OCI-LY7 (cell line): ENCODE data around the gene APIP. TPM values are rescaled to one million over a fixed set of nuclear protein-coding genes. Genes with fewer than 3 reads are reported as not detected.

Experiments used
- Bru-seq: library from RNA; stranded (reverse); fragments of 400-500 nt; gene quantifications from one replicate; lab custom pipeline; 2021; lab: Mats Ljungman, UMichigan
- BruChase-seq, 2 experiments: library from RNA; stranded (reverse); fragments of 400-500 nt; gene quantifications; one replicate each; lab custom pipeline; 2021; lab: Mats Ljungman, UMichigan
- BruUV-seq: library from RNA; stranded (reverse); fragments of 400-500 nt; replicated peaks from 2 replicates; lab custom pipeline; 2021; lab: Mats Ljungman, UMichigan
- CTCF ChIA-PET: fragments of 300-600 bp; sonication (Branson Sonifier 250); formaldehyde crosslinking; loops from one replicate; lab custom pipeline; 2022; ENCODE audit warnings: antibody characterized with exemption; ENCODE audit not compliant: unreplicated experiment; lab: Charles Lee
- POLR2A ChIA-PET: fragments of 300-600 bp; sonication (Branson Sonifier 250); formaldehyde crosslinking; loops from one replicate; lab custom pipeline; 2022; ENCODE audit warnings: antibody characterized with exemption; lab: Charles Lee
- DNase-seq: peaks from one replicate; pipeline ENCODE4 v3.0.0-alpha.2; 2015; ENCODE audit warnings: low spot score
- H2AFZ ChIP-seq: fragments of 200-600 bp; sonication (generic), shearing (Covaris generic); 2 replicates; pipeline ENCODE4 v1.6.1; 2014; ENCODE audit warnings: mild to moderate bottlenecking, antibody characterized with exemption, low read length, moderate library complexity
- H3K27ac ChIP-seq: fragments of 200-600 bp; sonication (generic); 2 replicates; pipeline ENCODE4 v1.5.1; 2014; ENCODE audit warnings: mixed run types, low read depth, mild to moderate bottlenecking, moderate library complexity, low read length, inconsistent platforms; ENCODE audit not compliant: poor library complexity, severe bottlenecking
- H3K36me3 ChIP-seq: fragments of 200-600 bp; sonication (generic); 2 replicates; pipeline ENCODE4 v1.6.1; 2014; ENCODE audit warnings: mild to moderate bottlenecking, antibody characterized with exemption, low read length, moderate library complexity, mixed read lengths; ENCODE audit not compliant: insufficient read depth
- H3K4me1 ChIP-seq: fragments of 200-600 bp; sonication (generic); 2 replicates; pipeline ENCODE4 v1.5.1; 2014; ENCODE audit warnings: mild to moderate bottlenecking, low read length; ENCODE audit not compliant: insufficient read depth, poor library complexity, severe bottlenecking
- H3K4me2 ChIP-seq: fragments of 200-600 bp; sonication (generic); 2 replicates; pipeline ENCODE4 v1.6.1; 2014; ENCODE audit warnings: mild to moderate bottlenecking, low read length
- H3K4me3 ChIP-seq: fragments of 200-600 bp; sonication (generic); 2 replicates; pipeline ENCODE4 v1.5.1; 2014; ENCODE audit warnings: mild to moderate bottlenecking, low read depth, low read length; ENCODE audit not compliant: poor library complexity, severe bottlenecking
- H3K79me2 ChIP-seq: fragments of 200-600 bp; sonication (generic); 2 replicates; pipeline ENCODE4 v1.6.1; 2016; ENCODE audit warnings: low read depth, mild to moderate bottlenecking, low read length, moderate library complexity, mixed read lengths; ENCODE audit not compliant: insufficient read depth
- H3K9me2 ChIP-seq: fragments of 200-600 bp; sonication (generic); 2 replicates; pipeline ENCODE4 v1.6.1; 2016; ENCODE audit warnings: mild to moderate bottlenecking, low read length, mixed read lengths; ENCODE audit not compliant: insufficient read depth
- H3K9me3 ChIP-seq: fragments of 200-600 bp; sonication (generic); 2 replicates; pipeline ENCODE4 v1.6.1; 2014; ENCODE audit warnings: mild to moderate bottlenecking, mixed run types, low read length, mixed read lengths
- H4K20me1 ChIP-seq: fragments of 200-600 bp; sonication (generic); 2 replicates; pipeline ENCODE4 v1.6.1; 2014; ENCODE audit warnings: mild to moderate bottlenecking, antibody characterized with exemption, low read length, moderate library complexity, mixed read lengths; ENCODE audit not compliant: insufficient read depth
- CTCF ChIP-seq: fragments of 200-600 bp; sonication (generic); conservative IDR thresholded peaks from 2 replicates; pipeline ENCODE4 v1.5.1; 2014; ENCODE audit warnings: mild to moderate bottlenecking, antibody characterized with exemption, low read length, moderate library complexity, mixed read lengths
- EZH2phosphoT487 ChIP-seq: fragments of 200-600 bp; sonication (generic); IDR thresholded peaks from 2 replicates; pipeline ENCODE4 v1.6.1; 2018; ENCODE audit warnings: low read depth, borderline replicate concordance, mild to moderate bottlenecking, mixed run types, antibody characterized with exemption, low read length, moderate library complexity, mixed read lengths
- intact Hi-C: fragments of 100-400 bp; cut with micrococcal nuclease; formaldehyde crosslinking; loops from one replicate; pipeline ENCODE4 v1.10.0; 2022; ENCODE audit not compliant: unreplicated experiment
- long read RNA-seq: library from polyadenylated mRNA; stranded (forward); transcript quantifications from one replicate; pipeline ENCODE4 v2.0.0, GENCODE V29; 2022
- total RNA-seq, 2 experiments: library from RNA; depleted of rRNA in 1 of 2; stranded (reverse); fragments of >200 nt in 1 of 2; shearing (Covaris generic) in 1 of 2; gene quantifications; 2 replicates each; pipeline ENCODE4 v1.2.3, GENCODE V29; 2014 to 2022

Gene APIP
- 40.7 and 56.7 TPM in 2 replicates for total RNA-seq (2014; rRNA removed; shearing (Covaris generic))
- total RNA-seq (2022): 66.2 and 66.3 TPM in 2 replicates
- Bru-seq, nascent RNA: percentile 83 among the genes with signal in this experiment
- BruChase-seq, experiment 1, labeled RNA remaining after a 6-hour chase: percentile 82 among the genes with signal in this experiment
- percentile 79 among the genes with signal in this experiment for BruChase-seq, experiment 2, labeled RNA remaining after a 2-hour chase
- long read RNA-seq, transcript APIP-201 (7 exons, 1,366 nt): major isoform, 93 of 114 reads
- long read RNA-seq, partial matches to known transcripts: 6 of 114 reads
- long read RNA-seq, other reads (novel, unspliced or antisense): 15 of 114 reads

DNA sequence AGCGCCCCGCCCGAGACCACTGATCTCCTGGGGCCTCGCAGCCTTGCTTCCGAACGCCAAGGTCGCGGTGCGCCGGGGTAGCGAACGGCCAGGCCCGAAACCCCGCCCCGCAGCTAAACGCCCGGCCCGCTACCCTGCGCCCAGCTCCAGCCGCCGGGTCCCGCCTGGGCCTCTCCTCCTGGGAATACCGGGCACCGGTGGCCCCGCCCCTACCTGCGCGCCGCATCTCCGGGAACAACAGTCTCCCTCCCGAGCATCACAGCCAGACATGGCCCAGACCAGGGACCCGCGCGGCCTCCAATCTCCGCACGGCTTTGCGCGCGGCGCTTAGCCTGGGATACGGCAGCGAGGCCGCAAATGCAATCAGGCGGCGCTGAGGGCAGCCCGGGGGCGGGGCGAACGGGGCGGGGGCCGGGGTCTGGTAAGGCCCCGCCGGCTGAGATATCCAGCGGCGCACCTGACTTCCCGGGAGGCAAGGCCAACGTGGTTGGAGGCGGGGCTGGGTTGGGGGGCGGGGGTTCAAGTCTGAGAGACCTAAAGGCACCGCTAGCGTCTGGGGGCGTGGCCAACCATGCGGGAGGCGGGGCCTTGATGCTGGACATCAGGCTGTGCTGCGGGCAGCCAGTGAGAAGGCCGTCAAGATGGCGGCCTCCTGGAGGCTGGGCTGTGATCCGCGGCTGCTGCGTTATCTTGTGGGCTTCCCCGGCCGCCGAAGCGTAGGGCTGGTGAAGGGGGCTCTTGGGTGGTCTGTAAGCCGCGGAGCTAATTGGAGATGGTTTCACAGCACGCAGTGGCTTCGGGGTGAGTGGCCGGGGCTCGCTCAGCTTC, at the start of gene APIP, which contains the start of gene PDHX:
Gene APIP, minus strand, starts transcription at position 365 of the 828 bp plus-strand sequence. Its CDS starts 95 bp downstream, at position 270.
Gene PDHX, plus strand, starts transcription at position 604 of the 828 bp plus-strand sequence. Its CDS starts 38 bp downstream, at position 642.
- peak within 1 kb of the TSS; percentile 71 for H3K27ac ChIP-seq
- peaks cover 9% of the 10 kb centered on the region; the same call in 1 of the 2 replicates for H3K9me3 ChIP-seq
- intact Hi-C loops: no loop called here
- H3K4me3 ChIP-seq: peak within 1 kb of the TSS; percentile 98
- peaks cover 47% of the 10 kb centered on the region for H3K79me2 ChIP-seq
- no peak for TF ChIP-seq EZH2phosphoT487
- TF ChIP-seq CTCF: no peak
- peaks cover 25% of the 10 kb centered on the region for H3K4me1 ChIP-seq
- H4K20me1 ChIP-seq: 0 out of 2 replicates have a peak, but pooled peaks cover 3% of the 10 kb centered on the region
- POLR2A ChIA-PET: interaction anchor here (0.7 to 1.5 kb wide), 4 partner anchors 7 to 24 kb away, joined by 3 to 6 read pairs (median 3); no protein-coding TSS in a partner anchor
- no peaks in the 10 kb centered on the region for H3K9me2 ChIP-seq
- peak within 1 kb of the TSS; percentile 91 for H3K4me2 ChIP-seq
- BruUV-seq: no TSS peak
- peaks cover 35% of the 10 kb centered on the region for H3K36me3 ChIP-seq
- peak; percentile 98 for DNase-seq
- H2AFZ ChIP-seq: peak within 1 kb of the TSS; percentile 90
- CTCF ChIA-PET: no interaction called here

GRCh38 chr11:34964610-34965331, 48.6 kb upstream of the APIP start:
- Histone ChIP-seq H3K4me1 (peaks cover 9% of the 10 kb centered on the region), H3K4me2 (no peak overlapping the region), H3K4me3 (no peak overlapping the region), H3K36me3 (peaks cover 24% of the 10 kb centered on the region), H2AFZ (no peak overlapping the region), H3K79me2 (no peaks in the 10 kb centered on the region), H4K20me1 (no peaks in the 10 kb centered on the region), H3K9me2 (no peaks in the 10 kb centered on the region), H3K27ac (no peak overlapping the region), H3K9me3 (no peaks in the 10 kb centered on the region)
- no TSS peak for BruUV-seq
- CTCF ChIA-PET: no interaction called here
- POLR2A ChIA-PET: interaction anchor here (0.7 to 1.6 kb wide), 9 partner anchors 9 to 262 kb away, joined by 3 to 9 read pairs (median 3); no protein-coding TSS in a partner anchor
- TF ChIP-seq CTCF: no peak
- no peak for TF ChIP-seq EZH2phosphoT487
- DNase-seq: no peak
- intact Hi-C loops: no loop called here
